ENCODE measurements around the gene BBS5. TPM values are rescaled to one million over a fixed set of nuclear protein-coding genes. Genes with fewer than 3 reads are reported as not detected.

BBS5 gene
- total RNA-seq, 3 donors from 2014 or later, result 6.6 to 9.2 (median 7.9) TPM

- no peaks in the 10 kb centered on the region for H3K36me3 ChIP-seq
- no peak overlapping the region for H3K4me3 ChIP-seq
- no peak for DNase-seq (ENCODE audit: low spot score in 2 of 2)
- H3K27me3 ChIP-seq, result no peaks in the 10 kb centered on the region
- intact Hi-C loops (cut with DNase I; ENCODE audit: low total_unique reads), result no loop called here
- TF ChIP-seq CTCF (IDR thresholded peaks at IDR 0.05) (no peak), POLR2A (IDR thresholded peaks at IDR 0.05) (no peak), POLR2AphosphoS5 (IDR thresholded peaks at IDR 0.05) (no peak)
- no peak overlapping the region for H3K27ac ChIP-seq
- no peaks in the 10 kb centered on the region for H3K4me1 ChIP-seq
- no peaks in the 10 kb centered on the region for H3K9me3 ChIP-seq
These were observed 6.4 kb downstream of the BBS5 start for GRCh38 chr2:169485650-169486138.

- Histone ChIP-seq H3K27me3 (no peaks in the 10 kb centered on the region), H3K36me3 (no peaks in the 10 kb centered on the region), H3K4me3 (no peak overlapping the region), H3K9me3 (no peaks in the 10 kb centered on the region), H3K27ac (no peak overlapping the region), H3K4me1 (no peaks in the 10 kb centered on the region)
- TF ChIP-seq POLR2A (IDR thresholded peaks at IDR 0.05), result no peak
- TF ChIP-seq POLR2AphosphoS5 (IDR thresholded peaks at IDR 0.05), result no peak
- TF ChIP-seq CTCF (IDR thresholded peaks at IDR 0.05), result no peak
- DNase-seq (ENCODE audit: low spot score in 2 of 2), result no peak
- intact Hi-C loops (cut with DNase I; ENCODE audit: low total_unique reads), result no loop called here
These were observed 7.2 kb downstream of the BBS5 start for GRCh38 chr2:169486487-169486886.

GRCh38 chr2:169490834-169491233 is 11.5 kb downstream of the BBS5 start:
- H3K4me3 ChIP-seq, result no peak overlapping the region
- no peak for DNase-seq (ENCODE audit: low spot score in 2 of 2)
- no peak for TF ChIP-seq CTCF (IDR thresholded peaks at IDR 0.05)
- no peak for TF ChIP-seq POLR2A (IDR thresholded peaks at IDR 0.05)
- TF ChIP-seq POLR2AphosphoS5 (IDR thresholded peaks at IDR 0.05), result no peak
- H3K4me1 ChIP-seq, result no peaks in the 10 kb centered on the region
- no peaks in the 10 kb centered on the region for H3K36me3 ChIP-seq
- H3K9me3 ChIP-seq, result no peaks in the 10 kb centered on the region
- H3K27ac ChIP-seq, result no peak overlapping the region
- intact Hi-C loops (cut with DNase I; ENCODE audit: low total_unique reads), result no loop called here
- no peaks in the 10 kb centered on the region for H3K27me3 ChIP-seq

GRCh38 chr2:169491378-169491777 is 12.1 kb downstream of the BBS5 start:
- DNase-seq (ENCODE audit: low spot score in 2 of 2), result no peak
- Histone ChIP-seq H3K27ac (no peak overlapping the region), H3K36me3 (no peaks in the 10 kb centered on the region), H3K4me1 (no peaks in the 10 kb centered on the region), H3K4me3 (no peak overlapping the region), H3K27me3 (no peaks in the 10 kb centered on the region), H3K9me3 (no peaks in the 10 kb centered on the region)
- TF ChIP-seq POLR2A (IDR thresholded peaks at IDR 0.05) (no peak), POLR2AphosphoS5 (IDR thresholded peaks at IDR 0.05) (no peak), CTCF (IDR thresholded peaks at IDR 0.05) (no peak)
- intact Hi-C loops (cut with DNase I; ENCODE audit: low total_unique reads), result no loop called here

- Histone ChIP-seq H3K27me3 (no peaks in the 10 kb centered on the region), H3K4me3 (no peak overlapping the region), H3K9me3 (no peaks in the 10 kb centered on the region), H3K36me3 (no peaks in the 10 kb centered on the region), H3K4me1 (no peaks in the 10 kb centered on the region), H3K27ac (no peak overlapping the region)
- intact Hi-C loops (cut with DNase I; ENCODE audit: low total_unique reads), result no loop called here
- TF ChIP-seq POLR2AphosphoS5 (IDR thresholded peaks at IDR 0.05), result no peak
- TF ChIP-seq CTCF (IDR thresholded peaks at IDR 0.05), result no peak
- no peak for TF ChIP-seq POLR2A (IDR thresholded peaks at IDR 0.05)
- no peak for DNase-seq (ENCODE audit: low spot score in 2 of 2)
These were observed 14.1 kb downstream of the BBS5 start for GRCh38 chr2:169493360-169493759.
